SH-SY5Y (cell line): ENCODE results near the gene SAMD4A.

Experiments used
- GATA2 ChIP-seq: IDR thresholded peaks from 2 replicates; pipeline ENCODE4 v1.6.1; 2011; ENCODE audit warnings: mild to moderate bottlenecking, low read depth, low read length
- GATA3 ChIP-seq: IDR thresholded peaks from 2 replicates; pipeline ENCODE4 v1.6.1; 2011; ENCODE audit warnings: low read depth, mild to moderate bottlenecking, low read length, moderate library complexity

DNA sequence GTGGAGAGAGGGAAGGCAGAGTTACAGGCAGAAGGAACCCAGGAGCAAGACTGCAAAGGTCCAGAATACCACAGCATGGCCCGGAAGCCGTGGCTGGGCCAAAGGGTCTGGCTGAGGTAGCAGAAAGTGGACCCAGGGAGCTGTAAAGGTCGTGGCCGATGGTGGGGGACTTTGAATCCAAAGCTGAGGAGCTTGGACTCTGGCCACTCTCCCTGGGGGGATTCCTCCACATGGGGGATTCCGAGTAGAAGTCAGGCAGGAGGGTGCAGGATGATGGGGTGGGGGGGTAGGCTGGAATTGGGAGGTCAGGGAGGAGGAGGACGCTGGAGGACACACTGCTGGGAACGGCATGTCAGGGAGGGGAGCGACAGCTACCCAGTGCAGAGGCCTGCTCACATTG lies 210.5 kb downstream of the SAMD4A start:
- TF ChIP-seq GATA2 = no peak
- no peak for TF ChIP-seq GATA3
